HepG2 (cell line): ENCODE data around the gene CAPN8. TPM values are rescaled to one million over a fixed set of nuclear protein-coding genes. Genes with fewer than 3 reads are reported as not detected.

Experiments used
- ATAC-seq: fragments of 200-7000 bp; cut with Tn5 transposase; 3 replicates; pipeline ENCODE4 v1.9.1; 2020; ENCODE audit warnings: mild to moderate bottlenecking, moderate library complexity
- BruUV-seq: library from RNA; stranded (reverse); fragments of 400-500 nt; replicated peaks from 2 replicates; lab custom pipeline; 2021; lab: Mats Ljungman, UMichigan
- CTCF ChIA-PET: fragments of 300-600 bp; formaldehyde crosslinking; extraction: SDS; loops from one replicate; lab custom pipeline; 2021; ENCODE audit warnings: low total read pairs, inconsistent platforms, low intra/inter-chr PET ratio; lab: Yijun Ruan, JAX
- POLR2A ChIA-PET: fragments of 350-600 bp; sonication (Branson Sonifier 250); formaldehyde crosslinking; loops from one replicate; lab custom pipeline; 2020; ENCODE audit warnings: antibody characterized with exemption, inconsistent platforms; lab: Yijun Ruan, JAX
- DNase-seq: peaks from one replicate; pipeline ENCODE4 v3.0.0-alpha.2; 2015; ENCODE audit warnings: low spot score
- FAIRE-seq: peaks from 3 replicates; lab custom pipeline; 2011; peaks lifted over from hg19 to GRCh38; lab: Jason Lieb, UNC
- H2AFZ ChIP-seq: one replicate; pipeline ENCODE4 v1.6.1; 2011; ENCODE audit warnings: low read length, inconsistent platforms
- H3K27ac ChIP-seq: fragments of 300-600 bp; 3 replicates; pipeline ENCODE4 v1.8.0; 2011; ENCODE audit warnings: mixed run types, mild to moderate bottlenecking, mixed read lengths, low read length, inconsistent platforms; ENCODE audit not compliant: insufficient read depth; ENCODE audit errors: extremely low read length
- H3K27me3 ChIP-seq, 2 experiments: fragments of 200-600 bp in 1 of 2; 2 replicates in 1 of 2; 3 replicates in 1 of 2; pipeline versions ENCODE4 v1.6.0 to v1.8.0; 2011; ENCODE audit warnings: low read length in 2 of 2, mild to moderate bottlenecking in 2 of 2, moderate library complexity in 2 of 2, inconsistent platforms in 1 of 2; ENCODE audit not compliant: insufficient read depth in 2 of 2, control insufficient read depth in 1 of 2
- H3K36me3 ChIP-seq, 2 experiments: fragments of 200-600 bp in 1 of 2; replicated peaks in 1 of 2; 2 replicates in 1 of 2; 3 replicates in 1 of 2; pipeline versions ENCODE4 v1.5.1 to v1.8.0; 2011; ENCODE audit warnings: low read length in 2 of 2, inconsistent platforms in 1 of 2; ENCODE audit not compliant: insufficient read depth in 2 of 2, control insufficient read depth in 1 of 2
- H3K4me1 ChIP-seq: 2 replicates; pipeline ENCODE4 v1.5.1; 2012; ENCODE audit warnings: low read length, inconsistent platforms; ENCODE audit not compliant: insufficient read depth
- H3K4me2 ChIP-seq: 2 replicates; pipeline ENCODE4 v1.6.0; 2011; ENCODE audit warnings: low read depth, low read length, inconsistent platforms
- H3K4me3 ChIP-seq, 3 experiments: fragments of 200-600 bp in 1 of 3; sonication (generic), shearing (Covaris generic) in 1 of 3; replicated peaks in 1 of 3; 2 replicates each; pipeline ENCODE4 v1.5.1; 2011 to 2016; ENCODE audit warnings: low read length in 3 of 3, inconsistent platforms in 2 of 3, low read depth in 2 of 3, mild to moderate bottlenecking in 2 of 3, control low read depth in 1 of 3, mixed read lengths in 1 of 3; ENCODE audit not compliant: insufficient read depth in 1 of 3
- H3K79me2 ChIP-seq: one replicate; pipeline ENCODE4 v1.6.1; 2011; ENCODE audit warnings: low read length, inconsistent platforms; ENCODE audit not compliant: insufficient read depth
- H3K9ac ChIP-seq: 2 replicates; pipeline ENCODE4 v1.6.0; 2011; ENCODE audit warnings: mild to moderate bottlenecking, low read depth, low read length, inconsistent platforms; ENCODE audit not compliant: insufficient read depth
- H3K9me3 ChIP-seq: 2 replicates; pipeline ENCODE4 v1.5.1; 2012; ENCODE audit warnings: mild to moderate bottlenecking, low read length
- H4K20me1 ChIP-seq: 2 replicates; pipeline ENCODE4 v1.6.0; 2011; ENCODE audit warnings: inconsistent platforms, mild to moderate bottlenecking, low read length, moderate library complexity; ENCODE audit not compliant: insufficient read depth
- ATF1 ChIP-seq: IDR thresholded peaks from 2 replicates; pipeline ENCODE4 v1.6.1; 2016; ENCODE audit warnings: mild to moderate bottlenecking, control low read depth
- DBP ChIP-seq: sonication (generic); formaldehyde crosslinking; IDR thresholded peaks from 2 replicates; pipeline ENCODE4 v1.4.0; 2020; ENCODE audit warnings: missing genetic modification reagents; ENCODE audit errors: not compliant biosample characterization
- GFI1 ChIP-seq: sonication (generic); formaldehyde crosslinking; IDR thresholded peaks from 2 replicates; pipeline ENCODE4 v1.5.0; 2020; ENCODE audit warnings: missing genetic modification reagents, mild to moderate bottlenecking, borderline replicate concordance
- KLF6 ChIP-seq: IDR thresholded peaks from 2 replicates; pipeline ENCODE4 v1.8.0; 2016; ENCODE audit warnings: missing biosample characterization, missing genetic modification reagents
- MAFF ChIP-seq: IDR thresholded peaks from 2 replicates; pipeline ENCODE4 v1.6.1; 2011; ENCODE audit warnings: low read depth, low read length, improper control_type of control experiment
- MAFK ChIP-seq, 2 experiments: IDR thresholded peaks in 1 of 2; conservative IDR thresholded peaks in 1 of 2; 2 replicates each; pipeline ENCODE4 v1.6.1; 2011; ENCODE audit warnings: improper control_type of control experiment in 2 of 2, low read length in 2 of 2
- NFIC ChIP-seq: IDR thresholded peaks from 2 replicates; pipeline ENCODE4 v1.6.1; 2012; ENCODE audit warnings: mild to moderate bottlenecking, low read length, inconsistent platforms
- NRL ChIP-seq: sonication (generic); formaldehyde crosslinking; IDR thresholded peaks from 2 replicates; pipeline ENCODE4 v1.5.0; 2020; ENCODE audit warnings: missing genetic modification reagents, mild to moderate bottlenecking, moderate library complexity, borderline replicate concordance
- ZBTB1 ChIP-seq: sonication (generic); formaldehyde crosslinking; IDR thresholded peaks from 2 replicates; pipeline ENCODE4 v1.4.0; 2020; ENCODE audit warnings: missing genetic modification reagents, borderline replicate concordance
- ZNF451 ChIP-seq: sonication (generic); formaldehyde crosslinking; IDR thresholded peaks from 2 replicates; pipeline ENCODE4 v1.5.0; 2020; ENCODE audit warnings: mild to moderate bottlenecking, missing genetic modification reagents
- ZNF503 ChIP-seq: sonication (generic); formaldehyde crosslinking; IDR thresholded peaks from 2 replicates; pipeline ENCODE4 v1.4.0; 2020; ENCODE audit warnings: missing genetic modification reagents
- ZNF629 ChIP-seq: sonication (generic); formaldehyde crosslinking; conservative IDR thresholded peaks from 2 replicates; pipeline ENCODE4 v1.5.0; 2020; ENCODE audit warnings: missing genetic modification reagents
- WGBS: methylation state at CpG from one replicate; pipeline ENCODE4 v1.1.6; 2017; ENCODE audit warnings: low lambda C conversion rate; 5-methylcytosine and 5-hydroxymethylcytosine counted together
- in situ Hi-C: cut with HindIII; loops from 2 replicates; pipeline ENCODE4 v1.10.0; 2017; ENCODE audit warnings: low pct_unique_long_range_greater_than_20kb; ENCODE audit not compliant: extremely low pct_ligation_motif_present
- intact Hi-C: fragments of 100-400 bp; cut with micrococcal nuclease; formaldehyde crosslinking; loops from one replicate; pipeline ENCODE4 v1.10.0; 2022; ENCODE audit not compliant: unreplicated experiment
- polyA plus RNA-seq, 8 experiments: library from polyadenylated mRNA; depleted of rRNA in 3 of 8; stranded (reverse) in 7 of 8; unstranded in 1 of 8; fragments of >200 nt; fragmentation: Illumina TruSeq in 4 of 8; extraction: Trizol in 4 of 8; gene quantifications; 2 replicates each; pipeline versions ENCODE4 v1.2.1 to v1.2.3, GENCODE V29; 2011 to 2016; ENCODE audit warnings: low read depth in 4 of 8, missing spikeins in 1 of 8, mixed read lengths in 1 of 8; ENCODE audit not compliant: insufficient read depth in 1 of 8
- total RNA-seq, 5 experiments: library from RNA; depleted of rRNA; stranded (reverse); fragments of >200 nt; fragmentation: Illumina TruSeq; extraction: Trizol; gene quantifications; 2 replicates each; pipeline ENCODE4 v1.2.3, GENCODE V29; 2016; ENCODE audit warnings: low read depth in 1 of 5

CAPN8 gene
- total and polyA plus RNA-seq, 2 of the 13 experiments (the other 11 are each of a cell fraction or from before 2014, with no cell fraction given) = 0.20 to 0.25 TPM

GRCh38 chr1:223534677-223535076 is 130.8 kb downstream of the CAPN8 start:
- DNase-seq (no peak), FAIRE-seq (no peak), ATAC-seq (no peak)
- ChIA-PET CTCF (no interaction called here), POLR2A (no interaction called here)
- H3K79me2 ChIP-seq = no peaks in the 10 kb centered on the region
- no peaks in the 10 kb centered on the region for H3K9me3 ChIP-seq
- H3K36me3 ChIP-seq = no peaks in the 10 kb centered on the region
- no peaks in the 10 kb centered on the region for H4K20me1 ChIP-seq
- TF ChIP-seq ZNF451 (CRISPR knock-in tag) = no peak
- no peak for TF ChIP-seq ZBTB1
- TF ChIP-seq MAFK (conservative IDR thresholded peaks at IDR 0.05 in 1 of 2, IDR thresholded peaks at IDR 0.05 in 1 of 2; ENCODE audit: low read length in 2 of 2) = peak; percentile 79 to 91
- TF ChIP-seq MAFF = peak; percentile 85
- no peak for TF ChIP-seq NRL (CRISPR knock-in tag)
- TF ChIP-seq ATF1 (CRISPR knock-in tag) = no peak
- TF ChIP-seq ZNF629 (CRISPR knock-in tag) = no peak
- H3K27ac ChIP-seq = no peak overlapping the region
- in situ Hi-C loops = no loop called here
- H3K27me3 ChIP-seq = peaks cover 0 to 21% of the 10 kb centered on the region in 2 experiments; a peak in 2 of 5 replicates
- H3K9ac ChIP-seq = no peak overlapping the region
- BruUV-seq = no TSS peak
- H3K4me2 ChIP-seq = no peak overlapping the region
- intact Hi-C loops = no loop called here
- no peak overlapping the region for H2AFZ ChIP-seq
- WGBS = 6% methylated on average over 3 of the region's 3 CpGs
- H3K4me3 ChIP-seq = no peak overlapping the region
- H3K4me1 ChIP-seq = no peaks in the 10 kb centered on the region

GRCh38 chr1:223533708-223534107 is 131.8 kb downstream of the CAPN8 start:
- ChIA-PET POLR2A (no interaction called here), CTCF (no interaction called here)
- Histone ChIP-seq H4K20me1 (no peaks in the 10 kb centered on the region), H3K27ac (no peak overlapping the region), H3K27me3 (peaks cover 0 to 15% of the 10 kb centered on the region in 2 experiments; a peak in 1 of 5 replicates), H3K9ac (no peak overlapping the region), H3K4me3 (no peak overlapping the region), H3K4me2 (no peak overlapping the region), H3K36me3 (no peaks in the 10 kb centered on the region), H2AFZ (no peak overlapping the region), H3K79me2 (no peaks in the 10 kb centered on the region)
- no peak for FAIRE-seq
- no peak for ATAC-seq
- no TSS peak for BruUV-seq
- in situ Hi-C loops = no loop called here
- DNase-seq = no peak
- TF ChIP-seq KLF6 (CRISPR knock-in tag) = no peak
- TF ChIP-seq ZNF503 (CRISPR knock-in tag) = no peak
- no peak for TF ChIP-seq NFIC
- TF ChIP-seq DBP (CRISPR knock-in tag) = no peak
- TF ChIP-seq GFI1 = no peak
- TF ChIP-seq, all 625 proteins: peak for 0
- 0% methylated on average over 2 of the region's 2 CpGs for WGBS
- H3K9me3 ChIP-seq = no peaks in the 10 kb centered on the region
- no peaks in the 10 kb centered on the region for H3K4me1 ChIP-seq
- intact Hi-C loops = no loop called here
